Heart left ventricle (tissue), 16 donors: ENCODE measurements around the gene ABCA9. TPM values are rescaled to one million over a fixed set of nuclear protein-coding genes. Genes with fewer than 3 reads are reported as not detected.

ENCODE experiments used
- ATAC-seq, 4 donors: fragments of 200-7000 bp; cut with Tn5 transposase; one replicate each; pipeline ENCODE4 v1.9.1; 2020 to 2022; ENCODE audit warnings: moderate library complexity in 4 of 4, mild to moderate bottlenecking in 3 of 4, moderate number of reproducible peaks in 1 of 4
- DNase-seq, 5 donors: peaks; one replicate each; pipeline ENCODE4 v3.0.0-alpha.2; 2020
- H3K27ac ChIP-seq, 12 donors: fragments of 200-600 bp; sonication (generic) in 4 of 12; one replicate each; pipeline versions ENCODE4 v1.5.0 to v1.8.0; 2016 to 2022; ENCODE audit warnings: mild to moderate bottlenecking in 2 of 12
- H3K27me3 ChIP-seq, 9 donors: fragments of 200-600 bp; sonication (generic) in 2 of 9; one replicate each; pipeline versions ENCODE4 v1.5.1 to v1.8.0; 2016 to 2022; ENCODE audit warnings: mild to moderate bottlenecking in 3 of 9
- H3K36me3 ChIP-seq, 9 donors: fragments of 200-600 bp; sonication (generic) in 2 of 9; one replicate each; pipeline versions ENCODE4 v1.5.0 to v1.8.0; 2018 to 2022; ENCODE audit warnings: mild to moderate bottlenecking in 2 of 9
- H3K4me1 ChIP-seq, 12 donors: fragments of 200-600 bp; sonication (generic) in 4 of 12; one replicate each; pipeline versions ENCODE4 v1.5.0 to v1.8.0; 2016 to 2022; ENCODE audit warnings: mild to moderate bottlenecking in 3 of 12
- H3K4me3 ChIP-seq, 12 donors: fragments of 200-600 bp; sonication (generic) in 4 of 12; one replicate each; pipeline versions ENCODE4 v1.5.0 to v1.8.0; 2017 to 2022; ENCODE audit warnings: mild to moderate bottlenecking in 9 of 12, moderate library complexity in 4 of 12
- H3K9me3 ChIP-seq, 12 donors: fragments of 200-600 bp; sonication (generic) in 4 of 12; one replicate each; pipeline versions ENCODE4 v1.5.0 to v1.8.0; 2016 to 2022; ENCODE audit warnings: mild to moderate bottlenecking in 1 of 12
- POLR2A ChIP-seq, 2 donors: fragments of 450-650 bp; IDR thresholded peaks; one replicate each; pipeline ENCODE4 v1.6.1; 2017; ENCODE audit warnings: antibody characterized with exemption in 2 of 2, mild to moderate bottlenecking in 2 of 2, moderate library complexity in 2 of 2
- WGBS, 4 donors: extraction: QIAGEN DNeasy Blood & Tissue Kit in 2 of 4; methylation state at CpG; one replicate each; pipeline versions ENCODE4 v1.1.5 to v1.1.7; 2013 to 2018; 5-methylcytosine and 5-hydroxymethylcytosine counted together
- intact Hi-C, 10 donors: fragments of 100-400 bp; cut with DNase I; formaldehyde crosslinking; loops; one replicate each; pipeline versions ENCODE4 v1.11.1 to v1.14.2; 2022
- polyA plus RNA-seq, 2 donors: library from polyadenylated mRNA; stranded (reverse); fragments of 200-250 nt; gene quantifications; one replicate each; pipeline ENCODE4 v1.2.3, GENCODE V29; 2013
- total RNA-seq, 9 donors: library from RNA; depleted of rRNA in 2 of 9; stranded (reverse); fragments of >200 nt in 2 of 9; fragmentation: NEBNext Ultra II Directional in 3 of 9; extraction: Animal tissue kit (Norgen Biotek cat#: 25700) in 3 of 9; gene quantifications; one replicate each; pipeline versions ENCODE4 v1.1.0 to v1.2.4, GENCODE V29; 2016 to 2023
- TF ChIP-seq, protein P1 (sequence below), 12 donors: fragments of 200-600 bp; sonication (generic) in 4 of 12; IDR thresholded peaks; one replicate each; pipeline versions ENCODE4 v1.5.0 to v1.8.0; 2018 to 2022; ENCODE audit warnings: antibody characterized with exemption in 12 of 12, mild to moderate bottlenecking in 5 of 12
- donor health status: ischemic (EF 13 %, LVEDD 7.1; RV severe dilation, severe dysfunction).
- donor health status: healthy with polysubstance abuse.
- donor health status: DM: no; HTN: yes; CAD: no.
- donor health status: DM: no; HTN: no; CAD: no.
- donor health status: ischemic (EF 25% LVEDD 6.9; RV normal size, moderate dysfunction).
- donor health status: ischemic (EF 25% LVEDD 5.7; RV mildly dilated, moderate dysfunction).
- donor health status: healthy.
- donor health status: DM: yes; HTN: yes; CAD: no.
- donor health status: ischemic (EF 35%, LVEDD 5.7; RV mildly dilated, moderate dysfunction).
- donor health status: nonischemic (EF 11% LVEDD 7.7; RV severe dilation, severe dysfunction).
- donor health status: DM: yes; HTN: yes; CAD: no.
- donor health status: PGD.
- donor health status: ischemic (EF 29% LVEDD 5.4; RV normal size, mild dysfunction).
- donor health status: nonischemic (EF 23%, LVEDD 6.1; RV moderate dilation, normal function).

ABCA9 gene
- total and polyA plus RNA-seq, 11 donors: 2.4 to 19.9 (median 11.2) TPM

DNA sequence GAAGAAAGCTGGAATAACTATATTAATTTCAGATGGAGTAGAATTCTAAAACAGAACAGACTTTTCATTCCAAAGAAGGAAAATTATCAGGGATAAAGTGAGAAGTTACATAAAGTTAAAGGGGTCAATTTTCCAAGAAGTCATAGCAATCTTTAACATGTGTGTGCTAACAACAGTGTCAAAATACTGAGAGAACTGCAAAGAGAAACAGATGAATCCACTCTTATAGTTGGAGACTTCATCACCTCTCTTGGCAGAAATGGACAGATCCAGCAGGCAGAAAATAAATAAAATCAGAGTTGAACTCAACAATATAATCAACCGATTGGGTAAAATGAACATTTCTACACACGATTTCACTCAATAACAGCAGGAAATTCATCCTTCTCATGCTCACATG lies 5.4 kb downstream of the ABCA9 start:
- ATAC-seq: peak in 2 of 4 donors; percentile 14 to 34
- intact Hi-C loops: loop anchor here in 1 of 10 donors (10.0 kb wide), 1 partner anchor 281 kb away; no protein-coding TSS in a partner anchor
- no peaks in the 10 kb centered on the region for H3K27me3 ChIP-seq

DNA sequence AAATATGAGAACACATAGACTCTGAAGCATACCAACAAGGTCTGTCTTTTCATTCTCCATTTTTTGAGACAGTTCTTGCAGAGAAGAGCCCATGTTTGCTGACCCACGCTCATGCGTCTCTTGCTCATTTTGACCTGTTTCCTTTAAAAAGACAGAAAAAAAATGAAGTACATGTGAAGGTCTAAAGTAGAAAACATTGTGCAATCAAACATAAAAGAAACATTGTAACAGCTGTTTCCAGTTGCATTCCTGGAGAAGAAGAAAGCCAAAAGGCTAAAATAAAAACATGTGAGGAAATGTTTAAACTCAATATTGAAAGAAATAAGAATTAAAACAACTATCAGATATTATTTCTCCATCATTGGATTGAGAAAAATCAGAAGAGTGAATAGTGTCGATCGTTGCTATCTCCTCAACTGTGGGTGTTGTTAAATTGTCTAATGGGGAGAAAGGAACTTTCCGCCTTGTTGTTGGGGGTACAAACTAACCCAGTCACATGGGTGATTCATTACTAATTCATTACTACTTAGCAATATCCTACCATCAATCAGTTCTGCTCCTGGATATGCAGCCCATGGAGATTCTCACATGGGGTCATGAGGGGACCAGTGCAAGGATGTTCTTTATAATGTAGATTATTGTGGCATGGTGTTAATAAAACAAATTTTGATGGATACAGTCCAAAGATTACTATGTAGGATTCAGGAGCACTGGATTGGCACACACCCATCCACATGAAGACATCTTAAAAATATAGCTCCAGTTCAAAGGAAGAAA lies 9.5 kb downstream of the ABCA9 start:
- 68 to 80% (median 73%) methylated on average over 5 of the region's 5 CpGs for WGBS, 4 donors
- intact Hi-C loops: loop anchor here in 1 of 10 donors (10.0 kb wide), 1 partner anchor 276 kb away; no protein-coding TSS in a partner anchor
- Histone ChIP-seq H3K27ac (peak overlapping the region in 10 of 12 donors; percentile 19 to 65 (median 54)), H3K9me3 (peaks cover 0 to 54% (median 8%) of the 10 kb centered on the region in 12 donors), H3K4me3 (no peak overlapping the region), H3K36me3 (peaks cover 0 to 14% (median 0%) of the 10 kb centered on the region in 9 donors), H3K4me1 (peaks cover 0 to 32% (median 11%) of the 10 kb centered on the region in 12 donors), H3K27me3 (no peaks in the 10 kb centered on the region)
- TF ChIP-seq POLR2A (IDR thresholded peaks at IDR 0.05): no peak
- TF ChIP-seq, protein P1, sequence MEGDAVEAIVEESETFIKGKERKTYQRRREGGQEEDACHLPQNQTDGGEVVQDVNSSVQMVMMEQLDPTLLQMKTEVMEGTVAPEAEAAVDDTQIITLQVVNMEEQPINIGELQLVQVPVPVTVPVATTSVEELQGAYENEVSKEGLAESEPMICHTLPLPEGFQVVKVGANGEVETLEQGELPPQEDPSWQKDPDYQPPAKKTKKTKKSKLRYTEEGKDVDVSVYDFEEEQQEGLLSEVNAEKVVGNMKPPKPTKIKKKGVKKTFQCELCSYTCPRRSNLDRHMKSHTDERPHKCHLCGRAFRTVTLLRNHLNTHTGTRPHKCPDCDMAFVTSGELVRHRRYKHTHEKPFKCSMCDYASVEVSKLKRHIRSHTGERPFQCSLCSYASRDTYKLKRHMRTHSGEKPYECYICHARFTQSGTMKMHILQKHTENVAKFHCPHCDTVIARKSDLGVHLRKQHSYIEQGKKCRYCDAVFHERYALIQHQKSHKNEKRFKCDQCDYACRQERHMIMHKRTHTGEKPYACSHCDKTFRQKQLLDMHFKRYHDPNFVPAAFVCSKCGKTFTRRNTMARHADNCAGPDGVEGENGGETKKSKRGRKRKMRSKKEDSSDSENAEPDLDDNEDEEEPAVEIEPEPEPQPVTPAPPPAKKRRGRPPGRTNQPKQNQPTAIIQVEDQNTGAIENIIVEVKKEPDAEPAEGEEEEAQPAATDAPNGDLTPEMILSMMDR (IDR thresholded peaks at IDR 0.05): no peak
- DNase-seq (no peak), ATAC-seq (peak in 3 of 4 donors; percentile 20 to 53 (median 22))

More for the DNA sequence above, 5.4 kb downstream of the ABCA9 start:
- peaks cover 0 to 12% (median 0%) of the 10 kb centered on the region in 12 donors for H3K4me1 ChIP-seq
- no peak for DNase-seq
- H3K36me3 ChIP-seq: peaks cover 0 to 8% (median 0%) of the 10 kb centered on the region in 9 donors
- H3K4me3 ChIP-seq: no peak overlapping the region
- WGBS, 4 donors: 73 to 82% (median 74%) methylated on average over 2 of the region's 2 CpGs
- peak overlapping the region in 3 of 12 donors; percentile 1 to 49 (median 33) for H3K27ac ChIP-seq
- TF ChIP-seq, protein P1 (IDR thresholded peaks at IDR 0.05): no peak
- TF ChIP-seq POLR2A (IDR thresholded peaks at IDR 0.05): no peak
- peaks cover 0 to 39% (median 13%) of the 10 kb centered on the region in 12 donors for H3K9me3 ChIP-seq

DNA sequence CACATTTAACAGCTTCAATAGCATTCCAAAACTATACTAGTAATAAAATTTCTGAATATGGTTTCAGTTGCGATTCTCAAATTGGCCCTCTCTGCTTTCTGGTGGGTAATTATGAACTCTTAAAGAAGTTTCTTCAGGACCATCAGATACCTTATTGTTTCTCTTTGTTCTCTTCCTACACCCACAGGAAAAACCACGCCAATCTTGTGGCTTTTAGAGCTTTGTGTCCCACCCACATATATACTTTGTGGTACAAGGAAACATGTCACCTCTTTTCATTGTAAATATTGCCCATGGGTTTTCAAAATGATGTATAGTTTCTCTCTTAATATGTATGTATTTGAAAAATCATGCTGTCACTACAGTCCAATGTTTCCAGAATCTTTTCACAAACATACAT lies 12.1 kb downstream of the ABCA9 start:
- peaks cover 0 to 29% (median 2%) of the 10 kb centered on the region in 9 donors for H3K36me3 ChIP-seq
- no peaks in the 10 kb centered on the region for H3K27me3 ChIP-seq
- H3K27ac ChIP-seq: peak overlapping the region in 10 of 12 donors; percentile 15 to 78 (median 62)
- no peak for ATAC-seq
- intact Hi-C loops: loop anchor here in 2 of 10 donors (10.0 kb wide), 2 partner anchors 46 to 274 kb away; no protein-coding TSS in a partner anchor
- 86 to 91% (median 90%) methylated on average over 2 of the region's 2 CpGs for WGBS, 4 donors
- peaks cover 0 to 29% (median 0%) of the 10 kb centered on the region in 12 donors for H3K9me3 ChIP-seq
- DNase-seq: no peak
- H3K4me1 ChIP-seq: peaks cover 0 to 32% (median 11%) of the 10 kb centered on the region in 12 donors
- TF ChIP-seq, protein P1 (IDR thresholded peaks at IDR 0.05): no peak
- TF ChIP-seq POLR2A (IDR thresholded peaks at IDR 0.05): no peak
- no peak overlapping the region for H3K4me3 ChIP-seq
